Caco-2 (cell line): Measurements from ENCODE around the gene TP53TG3B. TPM values are rescaled to one million over a fixed set of nuclear protein-coding genes. Genes with fewer than 3 reads are reported as not detected.
"Not testable (repeated sequence)": the region's sequence is repeated elsewhere in the genome, so short reads cannot be mapped to it uniquely, and the experiment has no call there.

Experiments used
- Bru-seq: library from RNA; stranded (reverse); fragments of 400-500 nt; gene quantifications from one replicate; lab custom pipeline; 2021; lab: Mats Ljungman, UMichigan
- BruChase-seq, 2 experiments: library from RNA; stranded (reverse); fragments of 400-500 nt; gene quantifications; one replicate each; lab custom pipeline; 2021; lab: Mats Ljungman, UMichigan
- BruUV-seq: library from RNA; stranded (reverse); fragments of 400-500 nt; replicated peaks from 2 replicates; lab custom pipeline; 2021; lab: Mats Ljungman, UMichigan
- CTCF ChIA-PET: fragments of 300-600 bp; sonication (Branson Sonifier 250); formaldehyde crosslinking; loops from one replicate; lab custom pipeline; 2022; ENCODE audit warnings: antibody characterized with exemption; lab: Charles Lee
- POLR2A ChIA-PET: fragments of 300-600 bp; sonication (Branson Sonifier 250); formaldehyde crosslinking; loops from one replicate; lab custom pipeline; 2022; ENCODE audit warnings: antibody characterized with exemption; lab: Charles Lee
- DNase-seq, 2 experiments: peaks; one replicate each; pipeline versions ENCODE4 v3.0.0 to v3.0.0-alpha.2; 2020 to 2022
- H3K27me3 ChIP-seq: replicated peaks from 2 replicates; pipeline ENCODE4 v1.6.0; 2011; ENCODE audit warnings: low read length; ENCODE audit not compliant: control insufficient read depth, insufficient read depth
- H3K36me3 ChIP-seq: 2 replicates; pipeline ENCODE4 v1.5.1; 2011; ENCODE audit warnings: low read length; ENCODE audit not compliant: control insufficient read depth, insufficient read depth
- H3K4me1 ChIP-seq: fragments of 250-450 bp; sonication (Bioruptor Pico); 2 replicates; pipeline ENCODE4 v1.5.1; 2020; ENCODE audit warnings: mild to moderate bottlenecking
- H3K4me3 ChIP-seq: 2 replicates; pipeline ENCODE4 v1.5.1; 2011; ENCODE audit warnings: low read depth, mild to moderate bottlenecking, control low read depth, low read length
- H3K9me3 ChIP-seq: fragments of 250-450 bp; sonication (Bioruptor Pico); 2 replicates; pipeline ENCODE4 v1.5.1; 2020; ENCODE audit warnings: mild to moderate bottlenecking, moderate library complexity
- H3K27ac Mint-ChIP-seq: one replicate; pipeline ENCODE4 v1.8.0; 2022; ENCODE audit warnings: mixed read lengths; ENCODE audit not compliant: unreplicated experiment
- H3K27me3 Mint-ChIP-seq: one replicate; pipeline ENCODE4 v1.8.0; 2022; ENCODE audit warnings: mixed read lengths; ENCODE audit not compliant: insufficient read depth, unreplicated experiment
- H3K36me3 Mint-ChIP-seq: one replicate; pipeline ENCODE4 v1.8.0; 2022; ENCODE audit warnings: mild to moderate bottlenecking, mixed read lengths; ENCODE audit not compliant: insufficient read depth, unreplicated experiment
- H3K4me1 Mint-ChIP-seq: one replicate; pipeline ENCODE4 v1.8.0; 2022; ENCODE audit warnings: low read depth, mixed read lengths; ENCODE audit not compliant: unreplicated experiment
- H3K4me3 Mint-ChIP-seq: one replicate; pipeline ENCODE4 v1.8.0; 2022; ENCODE audit warnings: mild to moderate bottlenecking, moderate library complexity, mixed read lengths; ENCODE audit not compliant: unreplicated experiment
- H3K9me3 Mint-ChIP-seq: one replicate; pipeline ENCODE4 v1.8.0; 2022; ENCODE audit warnings: mixed read lengths; ENCODE audit not compliant: unreplicated experiment
- intact Hi-C: fragments of 100-400 bp; cut with micrococcal nuclease; formaldehyde crosslinking; loops from one replicate; pipeline ENCODE4 v1.10.0; 2022; ENCODE audit not compliant: unreplicated experiment
- long read RNA-seq: library from polyadenylated mRNA; stranded (forward); transcript quantifications from one replicate; pipeline ENCODE4 v2.0.0, GENCODE V29; 2022
- total RNA-seq: library from RNA; stranded (reverse); gene quantifications from 2 replicates; pipeline ENCODE4 v1.2.3, GENCODE V29; 2022

Gene TP53TG3B
- total RNA-seq (not detected in 2 replicates), Bru-seq, nascent RNA (not detected), BruChase-seq, experiment 1, labeled RNA remaining after a 2-hour chase (not detected), BruChase-seq, experiment 2, labeled RNA remaining after a 6-hour chase (not detected)
- long read RNA-seq: 0 reads

GRCh38 chr16:33360541-33360940 is at the start of gene TP53TG3B:
Gene TP53TG3B (plus strand): TSS chr16:33360841. CDS start chr16:33360909, 68 bp downstream.
- POLR2A ChIA-PET, intact Hi-C loops, H3K4me1 Mint-ChIP-seq, H3K27me3 ChIP-seq, H3K27ac Mint-ChIP-seq, H3K4me3 Mint-ChIP-seq, H3K36me3 Mint-ChIP-seq, H3K4me3 ChIP-seq, CTCF ChIA-PET, H3K4me1 ChIP-seq, DNase-seq, H3K36me3 ChIP-seq, H3K9me3 ChIP-seq, H3K9me3 Mint-ChIP-seq, H3K27me3 Mint-ChIP-seq, BruUV-seq: not testable (repeated sequence)

GRCh38 chr16:33336226-33337012 is 24.2 kb upstream of the TP53TG3B start:
- H3K4me1 Mint-ChIP-seq, H3K27ac Mint-ChIP-seq, POLR2A ChIA-PET, H3K4me3 ChIP-seq, H3K4me1 ChIP-seq, H3K4me3 Mint-ChIP-seq, H3K9me3 ChIP-seq, BruUV-seq, H3K27me3 ChIP-seq, H3K27me3 Mint-ChIP-seq, intact Hi-C loops, H3K9me3 Mint-ChIP-seq, H3K36me3 ChIP-seq, H3K36me3 Mint-ChIP-seq, CTCF ChIA-PET: not testable (repeated sequence)
- peak; percentile 23 to 76 for DNase-seq

- H3K9me3 Mint-ChIP-seq, H3K4me1 Mint-ChIP-seq, POLR2A ChIA-PET, H3K27ac Mint-ChIP-seq, H3K4me3 ChIP-seq, BruUV-seq, H3K4me3 Mint-ChIP-seq, intact Hi-C loops, H3K36me3 Mint-ChIP-seq, CTCF ChIA-PET, H3K9me3 ChIP-seq, H3K27me3 ChIP-seq, H3K36me3 ChIP-seq, H3K4me1 ChIP-seq, H3K27me3 Mint-ChIP-seq: not testable (repeated sequence)
- DNase-seq: peak; percentile 29 to 78
Observed at GRCh38 chr16:33337627-33338542, 22.8 kb upstream of the TP53TG3B start.

- H3K9me3 ChIP-seq, H3K27me3 Mint-ChIP-seq, H3K4me3 Mint-ChIP-seq, H3K4me1 ChIP-seq, H3K9me3 Mint-ChIP-seq, H3K27ac Mint-ChIP-seq, H3K36me3 ChIP-seq, CTCF ChIA-PET, POLR2A ChIA-PET, intact Hi-C loops, H3K4me1 Mint-ChIP-seq, BruUV-seq, H3K27me3 ChIP-seq, H3K4me3 ChIP-seq, H3K36me3 Mint-ChIP-seq: not testable (repeated sequence)
- peak; percentile 3 to 54 for DNase-seq
Observed at GRCh38 chr16:33338543-33338951, 22.1 kb upstream of the TP53TG3B start.

GRCh38 chr16:33339093-33340061 is 21.3 kb upstream of the TP53TG3B start:
- CTCF ChIA-PET, H3K4me1 Mint-ChIP-seq, BruUV-seq, H3K27me3 Mint-ChIP-seq, H3K9me3 ChIP-seq, H3K27ac Mint-ChIP-seq, intact Hi-C loops, H3K27me3 ChIP-seq, H3K36me3 Mint-ChIP-seq, POLR2A ChIA-PET, H3K4me1 ChIP-seq, H3K36me3 ChIP-seq, H3K4me3 ChIP-seq, H3K9me3 Mint-ChIP-seq, H3K4me3 Mint-ChIP-seq: not testable (repeated sequence)
- DNase-seq: peak; percentile 2 to 71
